Progenitor cell of endocrine pancreas (in vitro differentiated cells): ENCODE results near the gene SLC6A6. TPM values are rescaled to one million over a fixed set of nuclear protein-coding genes. Genes with fewer than 3 reads are reported as not detected.
"Not testable (repeated sequence)": the region's sequence is repeated elsewhere in the genome, so short reads cannot be mapped to it uniquely, and the experiment has no call there.

Experiments used
- DNase-seq: peaks from one replicate; pipeline ENCODE4 v3.0.0; 2021; ENCODE audit warnings: low spot score; ENCODE audit not compliant: unreplicated experiment
- H3K27ac Mint-ChIP-seq: 2 replicates; pipeline ENCODE4 v1.8.0; 2021; ENCODE audit warnings: mild to moderate bottlenecking, moderate library complexity, mixed read lengths
- H3K27me3 Mint-ChIP-seq: 2 replicates; pipeline ENCODE4 v1.8.0; 2021; ENCODE audit warnings: mixed read lengths
- H3K36me3 Mint-ChIP-seq: 2 replicates; pipeline ENCODE4 v1.8.0; 2022; ENCODE audit warnings: mixed read lengths; ENCODE audit not compliant: insufficient read depth
- H3K4me1 Mint-ChIP-seq: 2 replicates; pipeline ENCODE4 v1.8.0; 2021; ENCODE audit warnings: low read depth, mixed read lengths
- H3K4me3 Mint-ChIP-seq: 2 replicates; pipeline ENCODE4 v1.8.0; 2021; ENCODE audit warnings: low read depth, mild to moderate bottlenecking, moderate library complexity, mixed read lengths
- H3K9me3 Mint-ChIP-seq: 2 replicates; pipeline ENCODE4 v1.8.0; 2021; ENCODE audit warnings: low read depth, mixed read lengths
- total RNA-seq: library from RNA; stranded (reverse); gene quantifications from 2 replicates; pipeline ENCODE4 v1.2.1, GENCODE V29; 2021
- TF ChIP-seq, protein P1 (sequence below): fragments of 200-600 bp; sonication (generic); IDR thresholded peaks from one replicate; pipeline ENCODE4 v1.5.0; 2021; ENCODE audit warnings: antibody characterized with exemption, mild to moderate bottlenecking; ENCODE audit not compliant: unreplicated experiment

SLC6A6 gene
- total RNA-seq, 1 donor from 2014 or later, result 23.8 TPM

DNA sequence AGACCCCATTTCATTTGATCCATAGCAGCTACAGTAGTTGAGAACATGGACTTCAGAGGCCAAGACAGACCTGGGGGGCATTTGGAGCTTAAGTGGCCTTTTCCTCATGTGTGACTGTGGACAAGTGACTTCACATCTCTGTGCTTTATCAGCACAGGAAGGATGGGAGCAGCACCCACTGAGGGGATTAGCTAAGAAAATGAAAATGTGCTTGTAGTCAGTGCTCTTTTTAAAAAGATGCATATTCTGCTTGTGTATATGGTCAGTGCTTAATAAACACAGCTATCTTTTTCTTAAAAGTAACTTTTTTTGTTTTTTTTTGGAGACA lies 34.5 kb downstream of the SLC6A6 start:
- H3K27me3 Mint-ChIP-seq, result no peaks in the 10 kb centered on the region
- H3K36me3 Mint-ChIP-seq, result no peaks in the 10 kb centered on the region
- H3K27ac Mint-ChIP-seq, result no peak overlapping the region
- no peaks in the 10 kb centered on the region for H3K9me3 Mint-ChIP-seq
- TF ChIP-seq, protein P1, sequence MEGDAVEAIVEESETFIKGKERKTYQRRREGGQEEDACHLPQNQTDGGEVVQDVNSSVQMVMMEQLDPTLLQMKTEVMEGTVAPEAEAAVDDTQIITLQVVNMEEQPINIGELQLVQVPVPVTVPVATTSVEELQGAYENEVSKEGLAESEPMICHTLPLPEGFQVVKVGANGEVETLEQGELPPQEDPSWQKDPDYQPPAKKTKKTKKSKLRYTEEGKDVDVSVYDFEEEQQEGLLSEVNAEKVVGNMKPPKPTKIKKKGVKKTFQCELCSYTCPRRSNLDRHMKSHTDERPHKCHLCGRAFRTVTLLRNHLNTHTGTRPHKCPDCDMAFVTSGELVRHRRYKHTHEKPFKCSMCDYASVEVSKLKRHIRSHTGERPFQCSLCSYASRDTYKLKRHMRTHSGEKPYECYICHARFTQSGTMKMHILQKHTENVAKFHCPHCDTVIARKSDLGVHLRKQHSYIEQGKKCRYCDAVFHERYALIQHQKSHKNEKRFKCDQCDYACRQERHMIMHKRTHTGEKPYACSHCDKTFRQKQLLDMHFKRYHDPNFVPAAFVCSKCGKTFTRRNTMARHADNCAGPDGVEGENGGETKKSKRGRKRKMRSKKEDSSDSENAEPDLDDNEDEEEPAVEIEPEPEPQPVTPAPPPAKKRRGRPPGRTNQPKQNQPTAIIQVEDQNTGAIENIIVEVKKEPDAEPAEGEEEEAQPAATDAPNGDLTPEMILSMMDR, result no peak
- H3K4me3 Mint-ChIP-seq, result no peak overlapping the region
- no peak for DNase-seq
- H3K4me1 Mint-ChIP-seq, result peaks cover 4% of the 10 kb centered on the region

DNA sequence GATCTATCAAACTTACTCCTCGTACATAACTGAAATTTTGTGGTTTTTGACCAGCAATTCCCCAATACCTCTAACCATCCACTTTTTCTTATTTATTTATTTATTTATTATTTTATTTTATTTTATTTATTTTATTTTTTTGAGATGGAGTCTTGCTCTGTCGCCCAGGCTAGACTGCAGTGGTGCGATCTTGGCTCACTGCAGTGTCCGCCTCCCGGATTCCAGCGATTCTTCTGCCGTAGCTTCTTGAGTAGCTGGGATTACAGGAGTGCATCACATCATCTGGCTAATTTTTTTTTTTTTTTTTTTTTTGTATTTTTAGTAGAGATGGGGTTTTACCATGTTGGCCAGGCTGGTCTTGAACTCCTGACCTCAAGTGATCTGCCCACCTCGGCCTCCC lies 35.3 kb downstream of the SLC6A6 start:
- not testable (repeated sequence) for DNase-seq, H3K36me3 Mint-ChIP-seq, H3K27me3 Mint-ChIP-seq, H3K9me3 Mint-ChIP-seq, H3K27ac Mint-ChIP-seq, H3K4me1 Mint-ChIP-seq, H3K4me3 Mint-ChIP-seq

DNA sequence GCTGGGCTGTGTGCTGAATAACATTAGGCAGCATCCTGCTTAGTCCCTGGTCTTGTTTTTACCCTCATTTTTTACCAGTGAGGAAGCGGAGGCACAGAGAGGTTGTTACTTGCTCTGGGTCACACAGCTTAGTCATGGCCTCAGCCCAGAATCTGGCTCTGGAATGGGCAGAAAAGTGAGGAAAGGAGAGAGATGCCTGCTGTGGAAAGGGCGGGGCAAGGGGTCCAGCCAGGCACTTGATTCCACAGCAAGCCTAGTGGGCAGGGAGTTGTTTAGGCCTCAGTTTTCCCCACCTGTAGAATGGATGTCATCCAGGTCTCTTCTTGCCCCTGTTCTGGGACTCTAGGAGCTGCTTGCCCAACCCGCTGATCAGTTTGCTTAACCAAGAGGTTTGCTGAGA lies 35.9 kb downstream of the SLC6A6 start:
- TF ChIP-seq, protein P1, result no peak
- Mint-ChIP-seq H3K27ac (no peak overlapping the region), H3K27me3 (no peaks in the 10 kb centered on the region), H3K9me3 (no peaks in the 10 kb centered on the region), H3K4me3 (no peak overlapping the region), H3K4me1 (peaks cover 3% of the 10 kb centered on the region), H3K36me3 (no peaks in the 10 kb centered on the region)
- no peak for DNase-seq

DNA sequence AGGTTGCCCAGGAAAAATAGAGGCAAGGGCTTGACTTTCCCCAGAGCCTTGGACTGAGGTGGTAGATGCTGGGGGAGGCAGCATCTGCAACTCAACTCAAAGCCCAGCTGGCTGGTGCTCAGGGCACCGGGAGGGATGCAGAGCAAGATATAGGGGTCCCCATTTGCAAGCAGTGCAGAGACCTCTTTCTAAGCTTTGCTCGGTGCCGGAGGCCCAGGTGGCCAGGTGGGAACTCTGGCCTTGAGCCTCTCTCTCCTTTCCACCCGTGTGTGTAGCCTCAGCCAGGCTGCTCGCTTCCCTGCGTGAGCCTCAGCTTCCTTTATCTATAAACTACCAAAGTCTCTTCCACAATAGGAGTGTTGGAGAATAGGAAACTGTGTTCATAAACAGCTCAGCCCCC lies 36.5 kb downstream of the SLC6A6 start:
- Mint-ChIP-seq H3K36me3 (no peaks in the 10 kb centered on the region), H3K4me1 (peaks cover 3% of the 10 kb centered on the region), H3K4me3 (no peak overlapping the region), H3K9me3 (no peaks in the 10 kb centered on the region), H3K27ac (no peak overlapping the region), H3K27me3 (no peaks in the 10 kb centered on the region)
- TF ChIP-seq, protein P1, result no peak
- no peak for DNase-seq

DNA sequence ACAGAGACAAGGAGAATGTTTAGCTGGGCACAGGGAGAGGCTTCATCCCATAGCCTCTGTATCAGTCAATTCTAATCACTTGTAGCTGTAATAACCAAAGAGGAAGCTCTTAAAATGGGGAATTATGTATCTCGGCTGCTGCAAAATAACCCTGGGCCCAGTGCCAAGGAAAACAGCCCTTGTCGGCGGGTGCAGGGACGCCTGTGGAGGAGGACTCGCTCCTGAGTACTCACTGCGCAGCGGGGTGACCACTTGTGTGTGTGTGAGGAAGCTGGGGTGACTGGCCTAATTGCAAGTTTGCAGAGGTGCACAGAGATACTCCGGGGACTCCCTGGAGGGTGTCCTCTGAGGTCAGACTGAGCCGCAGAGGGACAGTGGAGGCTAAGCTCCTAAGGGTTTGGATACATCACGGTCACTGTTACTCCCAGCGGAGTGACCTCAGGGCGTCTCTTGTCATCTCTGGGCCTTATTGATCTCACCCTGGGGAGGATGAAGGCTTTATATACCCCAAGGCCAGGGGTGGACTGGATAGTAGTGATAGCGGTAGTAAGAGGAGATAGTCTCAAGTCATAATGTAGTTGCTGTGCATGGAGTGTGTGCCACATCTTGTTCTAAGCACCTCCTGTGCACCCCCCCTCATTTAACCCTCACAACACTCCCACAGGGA lies 37.2 kb downstream of the SLC6A6 start:
- Mint-ChIP-seq H3K4me1 (peaks cover 3% of the 10 kb centered on the region), H3K36me3 (peaks cover 6% of the 10 kb centered on the region), H3K4me3 (no peak overlapping the region), H3K27me3 (no peaks in the 10 kb centered on the region), H3K9me3 (no peaks in the 10 kb centered on the region), H3K27ac (peak overlapping the region; percentile 31)
- DNase-seq, result no peak
- TF ChIP-seq, protein P1, result no peak

DNA sequence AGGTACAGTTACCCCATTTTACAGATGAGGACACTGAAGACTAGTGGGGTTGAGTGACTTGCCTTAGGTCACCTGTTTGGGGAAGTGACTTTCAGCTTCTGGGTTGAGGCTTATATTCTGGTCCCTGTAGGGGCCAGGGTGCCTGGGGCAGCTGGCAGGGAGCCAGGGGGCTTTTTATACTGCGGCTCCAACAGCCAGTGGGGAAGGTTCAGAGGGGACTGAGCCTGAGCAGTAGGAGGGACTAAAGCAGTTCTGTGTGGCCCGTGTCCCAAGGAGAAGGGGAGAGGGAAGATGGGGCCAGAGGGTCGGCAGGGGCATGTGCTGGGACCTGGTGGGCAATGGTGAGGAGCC lies 37.7 kb downstream of the SLC6A6 start:
- Mint-ChIP-seq H3K36me3 (peaks cover 6% of the 10 kb centered on the region), H3K4me3 (no peak overlapping the region), H3K9me3 (no peaks in the 10 kb centered on the region), H3K27ac (peak overlapping the region; percentile 76), H3K4me1 (peaks cover 3% of the 10 kb centered on the region), H3K27me3 (no peaks in the 10 kb centered on the region)
- no peak for DNase-seq
- TF ChIP-seq, protein P1, result no peak
